ENCODE data around the gene RHBDD3.

GRCh38 chr22:29255064-29255621 is 12.6 kb downstream of the RHBDD3 start:
- TF ChIP-seq REST (IDR thresholded peaks at IDR 0.05; ENCODE audit: borderline replicate concordance) (no peak), REST (CRISPR knock-in tag; IDR thresholded peaks at IDR 0.05; ENCODE audit: low read depth) (no peak), CHD1 (IDR thresholded peaks at IDR 0.05; ENCODE audit: low read length) (no peak), ARID3A (IDR thresholded peaks at IDR 0.05; ENCODE audit: borderline replicate concordance, low read depth, low read length) (no peak), JUN (IDR thresholded peaks at IDR 0.05; ENCODE audit: borderline replicate concordance, low read depth, low read length) (no peak), JUN (CRISPR knock-in tag; IDR thresholded peaks at IDR 0.05; ENCODE audit: borderline replicate concordance) (no peak), HNRNPLL (IDR thresholded peaks at IDR 0.05; ENCODE audit: low read depth, low read length, poor library complexity, severe bottlenecking) (no peak), FOXK1 (CRISPR knock-in tag; IDR thresholded peaks at IDR 0.05; ENCODE audit: borderline replicate concordance) (no peak), E2F4 (CRISPR knock-in tag; IDR thresholded peaks at IDR 0.05; ENCODE audit: low read depth) (no peak), ZNF24 (IDR thresholded peaks at IDR 0.05) (no peak), MYC (IDR thresholded peaks at IDR 0.05; ENCODE audit: low read depth, low read length) (no peak), MYC (CRISPR knock-in tag; IDR thresholded peaks at IDR 0.05; ENCODE audit: borderline replicate concordance, low read depth) (no peak), HDAC2 (IDR thresholded peaks at IDR 0.05) (no peak), KLF16 (IDR thresholded peaks at IDR 0.05) (no peak), HOMEZ (CRISPR knock-in tag; IDR thresholded peaks at IDR 0.05) (no peak), EZH2 (IDR thresholded peaks at IDR 0.05; ENCODE audit: borderline replicate concordance, low read depth, low read length) (no peak), CC2D1A (IDR thresholded peaks at IDR 0.05) (no peak)

All from K562 (cell line).